ENCODE data around the gene SAA1. TPM values are rescaled to one million over a fixed set of nuclear protein-coding genes. Genes with fewer than 3 reads are reported as not detected.

The SAA1 gene
- total RNA-seq, 2 donors from 2014 or later: 1.6 to 6.8 TPM

- Histone ChIP-seq H3K27me3 (no peaks in the 10 kb centered on the region), H3K27ac (no peak overlapping the region), H3K4me3 (no peak overlapping the region), H3K9me3 (no peaks in the 10 kb centered on the region), H3K4me1 (no peaks in the 10 kb centered on the region), H3K36me3 (peaks cover 38% of the 10 kb centered on the region)
- no peak for TF ChIP-seq CTCF (IDR thresholded peaks at IDR 0.05)
- no peak for DNase-seq (ENCODE audit: low spot score)
Measured at GRCh38 chr11:18277565-18278271, 11.7 kb downstream of the SAA1 start.

GRCh38 chr11:18280438-18281045 is 14.5 kb downstream of the SAA1 start:
- H3K9me3 ChIP-seq: no peaks in the 10 kb centered on the region
- no peak overlapping the region for H3K27ac ChIP-seq
- no peak overlapping the region for H3K4me3 ChIP-seq
- H3K27me3 ChIP-seq: no peaks in the 10 kb centered on the region
- DNase-seq (ENCODE audit: low spot score): no peak
- H3K4me1 ChIP-seq: no peaks in the 10 kb centered on the region
- H3K36me3 ChIP-seq: peaks cover 62% of the 10 kb centered on the region
- TF ChIP-seq CTCF (IDR thresholded peaks at IDR 0.05): no peak

DNA sequence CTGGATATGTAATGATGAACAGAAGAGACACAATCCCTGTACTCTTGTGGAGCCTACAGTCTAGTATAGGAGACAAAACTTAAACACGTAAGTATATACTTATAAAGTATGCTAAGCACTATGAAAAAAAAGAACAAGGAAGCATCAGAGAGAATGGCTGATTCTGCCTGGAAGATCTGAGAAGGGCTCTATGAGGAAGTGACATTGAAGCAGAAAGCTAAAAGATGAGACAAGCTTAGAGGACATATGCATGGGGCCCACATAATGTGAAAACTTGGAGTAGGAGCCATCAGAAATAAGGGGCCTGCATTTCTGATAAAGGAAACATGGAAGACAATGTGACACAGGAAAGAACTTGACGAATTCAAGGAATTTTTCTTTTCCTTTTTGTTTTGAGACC is 16.6 kb downstream of the SAA1 start:
- Histone ChIP-seq H3K27me3 (no peaks in the 10 kb centered on the region), H3K9me3 (no peaks in the 10 kb centered on the region), H3K4me3 (no peak overlapping the region), H3K27ac (no peak overlapping the region), H3K36me3 (peaks cover 83% of the 10 kb centered on the region), H3K4me1 (no peaks in the 10 kb centered on the region)
- no peak for DNase-seq (ENCODE audit: low spot score)
- TF ChIP-seq CTCF (IDR thresholded peaks at IDR 0.05): no peak

DNA sequence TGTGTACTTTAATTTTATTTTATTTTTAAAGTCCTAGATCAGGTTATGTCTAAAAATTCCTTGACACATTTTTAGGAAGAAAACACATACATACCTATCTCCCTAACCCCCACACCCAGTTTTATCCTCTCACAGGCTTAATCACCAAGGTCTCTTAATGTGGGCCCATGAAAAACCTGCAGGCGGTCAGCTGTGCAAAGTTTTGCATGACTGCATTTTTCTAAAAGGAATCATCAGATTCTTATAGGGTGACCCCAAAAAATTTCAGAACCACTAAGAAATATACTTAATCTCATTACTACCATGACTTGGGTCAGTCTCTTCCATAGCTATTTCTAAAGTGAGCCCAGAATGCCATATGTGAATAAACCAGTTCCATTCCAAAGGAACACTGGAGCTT is 19.8 kb downstream of the SAA1 start:
- no peak for TF ChIP-seq CTCF (IDR thresholded peaks at IDR 0.05)
- Histone ChIP-seq H3K36me3 (peaks cover 75% of the 10 kb centered on the region), H3K27me3 (no peaks in the 10 kb centered on the region)

DNA sequence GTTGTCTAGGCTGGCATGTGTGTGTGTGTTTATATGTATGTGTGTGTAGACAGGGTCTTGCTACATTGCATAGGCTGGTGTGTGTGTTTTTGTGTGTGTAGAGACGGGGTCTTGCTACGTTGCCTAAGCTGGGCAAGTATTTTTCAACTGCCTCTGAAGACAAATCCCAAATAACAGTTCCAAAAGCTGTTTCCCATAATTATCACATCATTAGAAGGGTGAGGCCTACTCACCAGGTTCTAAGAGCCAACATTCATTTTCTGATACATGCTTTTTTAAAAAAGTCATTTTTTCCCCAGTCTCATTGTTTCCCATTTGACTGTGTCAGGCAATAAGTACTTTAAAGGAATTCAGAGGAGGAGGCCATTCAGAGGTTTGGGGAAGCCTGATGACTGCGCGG is 22.8 kb downstream of the SAA1 start:
- Histone ChIP-seq H3K27me3 (no peaks in the 10 kb centered on the region), H3K27ac (no peak overlapping the region), H3K4me1 (no peaks in the 10 kb centered on the region), H3K36me3 (peaks cover 68% of the 10 kb centered on the region), H3K9me3 (no peaks in the 10 kb centered on the region), H3K4me3 (no peak overlapping the region)
- DNase-seq (ENCODE audit: low spot score): no peak
- no peak for TF ChIP-seq CTCF (IDR thresholded peaks at IDR 0.05)

More for the DNA sequence above, 19.8 kb downstream of the SAA1 start:
- no peak overlapping the region for H3K27ac ChIP-seq
- no peak for DNase-seq (ENCODE audit: low spot score)
- H3K4me1 ChIP-seq: no peaks in the 10 kb centered on the region
- no peak overlapping the region for H3K4me3 ChIP-seq
- H3K9me3 ChIP-seq: no peaks in the 10 kb centered on the region
